ENCODE results near the gene MYO5A.
"Not testable (repeated sequence)": the region's sequence is repeated elsewhere in the genome, so short reads cannot be mapped to it uniquely, and the experiment has no call there.

Gene MYO5A

GRCh38 chr15:52540374-52541012 is 11.8 kb upstream of the MYO5A start:
- DNase-seq (ENCODE audit: low read depth in 2 of 2) = no peak

- no peak for DNase-seq (ENCODE audit: low read depth in 2 of 2)
Measured at GRCh38 chr15:52537459-52537858, 8.8 kb upstream of the MYO5A start.

- no peak for DNase-seq (ENCODE audit: low read depth in 2 of 2)
Measured at GRCh38 chr15:52532427-52532826, 3.7 kb upstream of the MYO5A start.

GRCh38 chr15:52529940-52530339 is 1.3 kb upstream of the MYO5A start:
- no peak for DNase-seq (ENCODE audit: low read depth in 2 of 2)

- no peak for DNase-seq (ENCODE audit: low read depth in 2 of 2)
Measured at GRCh38 chr15:52529341-52529924, 753 bp upstream of the MYO5A start.

- peak; percentile 17 to 24 for DNase-seq (ENCODE audit: low read depth in 2 of 2)
Measured at GRCh38 chr15:52527911-52528563, 643 bp downstream of the MYO5A start.

GRCh38 chr15:52527196-52527910 is 1.3 kb downstream of the MYO5A start:
- no peak for DNase-seq (ENCODE audit: low read depth in 2 of 2)

GRCh38 chr15:52524223-52525136 is 4.2 kb downstream of the MYO5A start:
- no peak for DNase-seq (ENCODE audit: low read depth in 2 of 2)

GRCh38 chr15:52523647-52524046 is 5.0 kb downstream of the MYO5A start:
- DNase-seq (ENCODE audit: low read depth in 2 of 2) = no peak

GRCh38 chr15:52523192-52523591 is 5.5 kb downstream of the MYO5A start:
- DNase-seq (ENCODE audit: low read depth in 2 of 2) = no peak

GRCh38 chr15:52521682-52522081 is 7.0 kb downstream of the MYO5A start:
- DNase-seq (ENCODE audit: low read depth in 2 of 2) = no peak

- DNase-seq (ENCODE audit: low read depth in 2 of 2) = no peak
Measured at GRCh38 chr15:52520421-52520820, 8.3 kb downstream of the MYO5A start.

GRCh38 chr15:52518487-52519371 is 10.0 kb downstream of the MYO5A start:
- DNase-seq (ENCODE audit: low read depth in 2 of 2) = no peak

GRCh38 chr15:52517014-52517413 is 11.7 kb downstream of the MYO5A start:
- DNase-seq (ENCODE audit: low read depth in 2 of 2) = no peak

- no peak for DNase-seq (ENCODE audit: low read depth in 2 of 2)
Measured at GRCh38 chr15:52515343-52515742, 13.3 kb downstream of the MYO5A start.

- no peak for DNase-seq (ENCODE audit: low read depth in 2 of 2)
Measured at GRCh38 chr15:52514482-52514881, 14.2 kb downstream of the MYO5A start.

- not testable (repeated sequence) for DNase-seq (ENCODE audit: low read depth in 2 of 2)
Measured at GRCh38 chr15:52512869-52513268, 15.8 kb downstream of the MYO5A start.

GRCh38 chr15:52511084-52511483 is 17.6 kb downstream of the MYO5A start:
- DNase-seq (ENCODE audit: low read depth in 2 of 2) = no peak

GRCh38 chr15:52509500-52510245 is 19.0 kb downstream of the MYO5A start:
- no peak for DNase-seq (ENCODE audit: low read depth in 2 of 2)

GRCh38 chr15:52506549-52506948 is 22.1 kb downstream of the MYO5A start:
- no peak for DNase-seq (ENCODE audit: low read depth in 2 of 2)
